ENCODE measurements around the gene CFAP77.

Gene CFAP77

GRCh38 chr9:132578367-132578932 is 168.4 kb downstream of the CFAP77 start:
- Histone ChIP-seq H3K4me3 (IDR thresholded peaks at IDR 0.05; ENCODE audit: insufficient read depth, low read depth, low read length) (no peak overlapping the region), H3K27ac (no peak overlapping the region), H3K36me3 (ENCODE audit: insufficient read depth) (no peaks in the 10 kb centered on the region), H3K9ac (no peak overlapping the region), H4K20me1 (ENCODE audit: insufficient read depth) (no peaks in the 10 kb centered on the region), H2AFZ (ENCODE audit: low read depth) (no peak overlapping the region), H3K4me1 (ENCODE audit: low read depth, poor library complexity, severe bottlenecking) (no peaks in the 10 kb centered on the region), H3K4me2 (no peak overlapping the region), H3K79me2 (ENCODE audit: insufficient read depth, low read depth) (no peaks in the 10 kb centered on the region), H3K27me3 (ENCODE audit: insufficient read depth, low read depth) (peaks cover 10% of the 10 kb centered on the region; the same call in 1 of the 2 replicates)
- no peak for TF ChIP-seq CTCF (conservative IDR thresholded peaks at IDR 0.05; ENCODE audit: low read depth, low read length)

- Histone ChIP-seq H4K20me1 (ENCODE audit: insufficient read depth) (no peaks in the 10 kb centered on the region), H3K36me3 (ENCODE audit: insufficient read depth) (no peaks in the 10 kb centered on the region), H3K27ac (no peak overlapping the region), H3K4me1 (ENCODE audit: low read depth, poor library complexity, severe bottlenecking) (no peaks in the 10 kb centered on the region), H3K27me3 (ENCODE audit: insufficient read depth, low read depth) (peaks cover 10% of the 10 kb centered on the region; the same call in 1 of the 2 replicates), H2AFZ (ENCODE audit: low read depth) (no peak overlapping the region), H3K4me3 (IDR thresholded peaks at IDR 0.05; ENCODE audit: insufficient read depth, low read depth, low read length) (no peak overlapping the region), H3K79me2 (ENCODE audit: insufficient read depth, low read depth) (no peaks in the 10 kb centered on the region), H3K4me2 (no peak overlapping the region), H3K9ac (no peak overlapping the region)
- TF ChIP-seq CTCF (conservative IDR thresholded peaks at IDR 0.05; ENCODE audit: low read depth, low read length) = no peak
Observed at GRCh38 chr9:132579427-132579798, 169.4 kb downstream of the CFAP77 start.

DNA sequence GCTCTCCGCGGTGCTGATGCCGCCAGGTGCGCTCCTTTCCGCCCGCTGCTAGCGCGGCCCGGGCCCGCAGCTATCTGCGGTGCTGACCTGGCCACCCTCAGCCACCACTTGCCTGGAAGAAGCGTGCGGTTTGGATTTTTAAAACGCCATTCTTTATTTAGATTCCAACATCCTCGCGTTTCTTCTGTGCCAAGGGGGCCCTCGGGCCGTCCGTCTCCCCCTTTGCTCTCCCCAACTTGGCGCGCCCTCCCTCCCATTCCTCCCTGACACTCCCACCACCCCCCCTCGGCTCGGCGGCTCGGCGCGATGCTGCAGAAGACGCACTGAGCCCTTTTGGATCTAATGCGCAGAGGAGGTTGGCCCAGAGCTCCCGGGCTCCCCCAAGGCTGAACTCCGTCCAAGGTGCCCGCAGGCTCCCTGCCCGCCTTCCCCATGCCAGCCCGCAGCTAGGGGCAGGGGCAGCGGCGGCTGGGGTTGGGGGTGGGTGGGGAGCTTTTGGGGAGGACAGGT is 172.3 kb downstream of the CFAP77 start, which contains the start of gene BARHL1:
BARHL1 (plus strand) TSS at position 331 of the 510 bp plus-strand sequence. CDS start 192 bp downstream, outside the sequence.
- Histone ChIP-seq H3K27me3 (ENCODE audit: insufficient read depth, low read depth) (peaks cover 7% of the 10 kb centered on the region; the same call in 1 of the 2 replicates), H3K4me1 (ENCODE audit: low read depth, poor library complexity, severe bottlenecking) (no peaks in the 10 kb centered on the region), H3K27ac (no peak within 1 kb of the TSS), H3K36me3 (ENCODE audit: insufficient read depth) (no peaks in the 10 kb centered on the region), H3K79me2 (ENCODE audit: insufficient read depth, low read depth) (no peaks in the 10 kb centered on the region), H3K9ac (no peak within 1 kb of the TSS), H4K20me1 (ENCODE audit: insufficient read depth) (no peaks in the 10 kb centered on the region), H3K4me3 (IDR thresholded peaks at IDR 0.05; ENCODE audit: insufficient read depth, low read depth, low read length) (no peak within 1 kb of the TSS), H3K4me2 (peak within 1 kb of the TSS; percentile 78; the same call in 1 of the 2 replicates), H2AFZ (ENCODE audit: low read depth) (no peak within 1 kb of the TSS)
- TF ChIP-seq CTCF (conservative IDR thresholded peaks at IDR 0.05; ENCODE audit: low read depth, low read length) = no peak

- Histone ChIP-seq H3K36me3 (ENCODE audit: insufficient read depth) (no peaks in the 10 kb centered on the region), H3K9ac (no peak overlapping the region), H3K4me1 (ENCODE audit: low read depth, poor library complexity, severe bottlenecking) (no peaks in the 10 kb centered on the region), H3K27me3 (ENCODE audit: insufficient read depth, low read depth) (peaks cover 7% of the 10 kb centered on the region; the same call in 1 of the 2 replicates), H3K4me3 (IDR thresholded peaks at IDR 0.05; ENCODE audit: insufficient read depth, low read depth, low read length) (no peak overlapping the region), H3K4me2 (no peak overlapping the region), H3K27ac (no peak overlapping the region), H2AFZ (ENCODE audit: low read depth) (no peak overlapping the region), H3K79me2 (ENCODE audit: insufficient read depth, low read depth) (no peaks in the 10 kb centered on the region), H4K20me1 (ENCODE audit: insufficient read depth) (no peaks in the 10 kb centered on the region)
- no peak for TF ChIP-seq CTCF (conservative IDR thresholded peaks at IDR 0.05; ENCODE audit: low read depth, low read length)
Observed at GRCh38 chr9:132582786-132583583, 173.0 kb downstream of the CFAP77 start.

Data from KMS-11 (cell line).